ENCODE data around the gene POP5.

Gene POP5

GRCh38 chr12:120529641-120530417, 51.4 kb downstream of the POP5 start:
- Histone ChIP-seq H3K27ac (ENCODE audit: low read depth, low read length) (peak overlapping the region; percentile 19; the same call in 1 of the 2 replicates), H3K4me3 (ENCODE audit: insufficient read depth, low read length, poor library complexity, severe bottlenecking) (peak overlapping the region; percentile 70), H3K9ac (ENCODE audit: low read length) (peak overlapping the region; percentile 68), H3K4me2 (ENCODE audit: low read depth, low read length, poor library complexity, severe bottlenecking) (peak overlapping the region; percentile 93), H3K9me2 (replicated peaks; ENCODE audit: insufficient read depth, low read length) (no peaks in the 10 kb centered on the region), H3K79me2 (ENCODE audit: insufficient read depth, low read length) (peaks cover 10% of the 10 kb centered on the region), H2AFZ (ENCODE audit: low read depth, low read length, severe bottlenecking) (peak overlapping the region; percentile 93), H4K20me1 (ENCODE audit: low read depth, low read length) (no peaks in the 10 kb centered on the region), H3F3A (ENCODE audit: insufficient read depth) (peaks cover 15% of the 10 kb centered on the region), H3K36me3 (ENCODE audit: low read length) (no peaks in the 10 kb centered on the region), H3K27me3 (ENCODE audit: low read length) (no peaks in the 10 kb centered on the region), H3K9me3 (ENCODE audit: insufficient read depth, low read length) (no peaks in the 10 kb centered on the region)
- TF ChIP-seq CTCF (IDR thresholded peaks at IDR 0.05; ENCODE audit: insufficient read depth, low read length, poor library complexity, severe bottlenecking) = no peak
- TF ChIP-seq EZH2phosphoT487 (conservative IDR thresholded peaks at IDR 0.05; ENCODE audit: low read length) = no peak

- Histone ChIP-seq H3K36me3 (ENCODE audit: low read length) (no peaks in the 10 kb centered on the region), H3K4me3 (ENCODE audit: insufficient read depth, low read length, poor library complexity, severe bottlenecking) (peak within 1 kb of the TSS; percentile 70), H3K9me3 (ENCODE audit: insufficient read depth, low read length) (no peaks in the 10 kb centered on the region), H3F3A (ENCODE audit: insufficient read depth) (peaks cover 15% of the 10 kb centered on the region), H3K4me2 (ENCODE audit: low read depth, low read length, poor library complexity, severe bottlenecking) (peak within 1 kb of the TSS; percentile 93), H2AFZ (ENCODE audit: low read depth, low read length, severe bottlenecking) (peak within 1 kb of the TSS; percentile 93), H3K27ac (ENCODE audit: low read depth, low read length) (peak within 1 kb of the TSS; percentile 19), H3K27me3 (ENCODE audit: low read length) (no peaks in the 10 kb centered on the region), H3K9ac (ENCODE audit: low read length) (peak within 1 kb of the TSS; percentile 68), H3K79me2 (ENCODE audit: insufficient read depth, low read length) (peaks cover 4% of the 10 kb centered on the region; the same call in 1 of the 2 replicates), H3K9me2 (replicated peaks; ENCODE audit: insufficient read depth, low read length) (no peaks in the 10 kb centered on the region), H4K20me1 (ENCODE audit: low read depth, low read length) (no peaks in the 10 kb centered on the region)
- TF ChIP-seq CTCF (IDR thresholded peaks at IDR 0.05; ENCODE audit: insufficient read depth, low read length, poor library complexity, severe bottlenecking) = no peak
- TF ChIP-seq EZH2phosphoT487 (conservative IDR thresholded peaks at IDR 0.05; ENCODE audit: low read length) = no peak
These were observed 52.2 kb downstream of the POP5 start, which contains the start of gene COQ5 for GRCh38 chr12:120528861-120529525. COQ5 (minus strand) TSS chr12:120529158; CDS start chr12:120529141, 17 bp downstream.

Measured in SU-DHL-6 (cell line).